Subcutaneous abdominal adipose tissue (tissue), 5 donors: ENCODE data around the gene STXBP1.
A peak's percentile ranks its signal among the peaks of the same experiment; 100 is the strongest.

ENCODE experiments used
- H3K27ac ChIP-seq: one replicate; pipeline ENCODE4 v1.7.0; 2013; ENCODE audit warnings: low read depth, mild to moderate bottlenecking, inconsistent platforms, low read length, moderate library complexity
- H3K27me3 ChIP-seq, 5 donors: one replicate each; pipeline ENCODE4 v1.7.0; 2013; ENCODE audit warnings: low read length in 5 of 5, inconsistent platforms in 1 of 5; ENCODE audit not compliant: control insufficient read depth in 5 of 5, insufficient read depth in 4 of 5
- H3K36me3 ChIP-seq, 5 donors: one replicate each; pipeline ENCODE4 v1.7.0; 2013; ENCODE audit warnings: low read length in 5 of 5; ENCODE audit not compliant: control insufficient read depth in 5 of 5, insufficient read depth in 5 of 5
- H3K4me1 ChIP-seq, 5 donors: one replicate each; pipeline ENCODE4 v1.7.0; 2013; ENCODE audit warnings: low read length in 5 of 5, mild to moderate bottlenecking in 3 of 5, moderate library complexity in 1 of 5; ENCODE audit not compliant: control insufficient read depth in 5 of 5, insufficient read depth in 5 of 5
- H3K4me3 ChIP-seq, 5 donors: one replicate each; pipeline ENCODE4 v1.7.0; 2013; ENCODE audit warnings: low read length in 5 of 5, low read depth in 1 of 5
- H3K9ac ChIP-seq, 5 donors: one replicate each; pipeline ENCODE4 v1.7.0; 2013; ENCODE audit warnings: low read length in 5 of 5, mild to moderate bottlenecking in 4 of 5, moderate library complexity in 3 of 5
- H3K9me3 ChIP-seq, 5 donors: one replicate each; pipeline ENCODE4 v1.7.0; 2013; ENCODE audit warnings: low read length in 5 of 5; ENCODE audit not compliant: control insufficient read depth in 5 of 5
- donor health status: healthy.
- donor health status: healthy.
- donor health status: healthy.
- donor health status: healthy.
- donor health status: healthy.

The STXBP1 gene

GRCh38 chr9:127568618-127568970 lies 43.5 kb upstream of the STXBP1 start:
- H3K9ac ChIP-seq, result peak overlapping the region in 4 of 5 donors; percentile 62 to 78 (median 73)
- H3K27ac ChIP-seq, result peak overlapping the region; percentile 74
- H3K4me3 ChIP-seq, result peak overlapping the region in 4 of 5 donors; percentile 72 to 77 (median 74)
- H3K36me3 ChIP-seq, result peaks cover 0 to 4% (median 0%) of the 10 kb centered on the region in 5 donors
- no peaks in the 10 kb centered on the region for H3K27me3 ChIP-seq
- H3K9me3 ChIP-seq, result no peaks in the 10 kb centered on the region
- H3K4me1 ChIP-seq, result peaks cover 2 to 37% (median 27%) of the 10 kb centered on the region in 5 donors

- Histone ChIP-seq H3K4me3 (peak overlapping the region in 4 of 5 donors; percentile 72 to 77 (median 74)), H3K27ac (peak overlapping the region; percentile 74), H3K4me1 (peaks cover 2 to 37% (median 27%) of the 10 kb centered on the region in 5 donors), H3K9ac (peak overlapping the region in 4 of 5 donors; percentile 52 to 78 (median 64)), H3K36me3 (peaks cover 0 to 4% (median 0%) of the 10 kb centered on the region in 5 donors), H3K27me3 (no peaks in the 10 kb centered on the region), H3K9me3 (no peaks in the 10 kb centered on the region)
Observed at GRCh38 chr9:127568971-127569885, 42.8 kb upstream of the STXBP1 start.

GRCh38 chr9:127569886-127570401 lies 42.1 kb upstream of the STXBP1 start:
- Histone ChIP-seq H3K9ac (peak overlapping the region in 3 of 5 donors; percentile 52 to 66 (median 61)), H3K27me3 (no peaks in the 10 kb centered on the region), H3K4me1 (peaks cover 2 to 41% (median 28%) of the 10 kb centered on the region in 5 donors)

GRCh38 chr9:127570533-127571111 lies 41.5 kb upstream of the STXBP1 start:
- Histone ChIP-seq H3K27ac (no peak overlapping the region), H3K4me1 (peaks cover 2 to 41% (median 28%) of the 10 kb centered on the region in 5 donors), H3K9me3 (no peaks in the 10 kb centered on the region), H3K4me3 (no peak overlapping the region), H3K36me3 (peaks cover 0 to 3% (median 0%) of the 10 kb centered on the region in 5 donors), H3K9ac (no peak overlapping the region), H3K27me3 (no peaks in the 10 kb centered on the region)

More at GRCh38 chr9:127569886-127570401, 42.1 kb upstream of the STXBP1 start:
- Histone ChIP-seq H3K9me3 (no peaks in the 10 kb centered on the region), H3K36me3 (peaks cover 0 to 4% (median 0%) of the 10 kb centered on the region in 5 donors), H3K4me3 (peak overlapping the region in 4 of 5 donors; percentile 51 to 66 (median 63)), H3K27ac (peak overlapping the region; percentile 74)

GRCh38 chr9:127571971-127572370 lies 40.1 kb upstream of the STXBP1 start:
- no peak overlapping the region for H3K4me3 ChIP-seq
- H3K4me1 ChIP-seq, result peaks cover 2 to 33% (median 26%) of the 10 kb centered on the region in 5 donors
- H3K9me3 ChIP-seq, result no peaks in the 10 kb centered on the region
- H3K36me3 ChIP-seq, result no peaks in the 10 kb centered on the region
- H3K27ac ChIP-seq, result no peak overlapping the region
- no peaks in the 10 kb centered on the region for H3K27me3 ChIP-seq
- H3K9ac ChIP-seq, result no peak overlapping the region

- Histone ChIP-seq H3K9ac (no peak overlapping the region), H3K4me1 (peaks cover 0 to 22% (median 14%) of the 10 kb centered on the region in 5 donors), H3K27ac (no peak overlapping the region)
Observed at GRCh38 chr9:127572961-127573721, 38.9 kb upstream of the STXBP1 start.

GRCh38 chr9:127574072-127574993 lies 37.7 kb upstream of the STXBP1 start:
- Histone ChIP-seq H3K9ac (no peak overlapping the region), H3K9me3 (no peaks in the 10 kb centered on the region), H3K4me3 (no peak overlapping the region), H3K36me3 (no peaks in the 10 kb centered on the region), H3K27ac (no peak overlapping the region), H3K27me3 (no peaks in the 10 kb centered on the region), H3K4me1 (peaks cover 1 to 26% (median 17%) of the 10 kb centered on the region in 5 donors)

More at GRCh38 chr9:127572961-127573721, 38.9 kb upstream of the STXBP1 start:
- no peak overlapping the region for H3K4me3 ChIP-seq
- no peaks in the 10 kb centered on the region for H3K36me3 ChIP-seq
- H3K9me3 ChIP-seq, result no peaks in the 10 kb centered on the region
- H3K27me3 ChIP-seq, result no peaks in the 10 kb centered on the region

- Histone ChIP-seq H3K36me3 (no peaks in the 10 kb centered on the region), H3K9ac (no peak overlapping the region), H3K4me1 (peaks cover 3 to 28% (median 15%) of the 10 kb centered on the region in 5 donors), H3K9me3 (no peaks in the 10 kb centered on the region), H3K27me3 (no peaks in the 10 kb centered on the region), H3K4me3 (no peak overlapping the region), H3K27ac (no peak overlapping the region)
Observed at GRCh38 chr9:127575875-127576778, 36.0 kb upstream of the STXBP1 start.
